H1 (cell line): ENCODE results near the gene HHAT. TPM values are rescaled to one million over a fixed set of nuclear protein-coding genes. Genes with fewer than 3 reads are reported as not detected.

Source experiments
- CTCF ChIA-PET: fragments of 300-600 bp; sonication (Branson Sonifier 250); formaldehyde crosslinking; loops from one replicate; lab custom pipeline; 2021; ENCODE audit not compliant: partially characterized antibody; lab: Charles Lee
- POLR2A ChIA-PET: fragments of 300-600 bp; sonication (Branson Sonifier 250); formaldehyde crosslinking; loops from one replicate; lab custom pipeline; 2021; ENCODE audit warnings: inconsistent platforms; ENCODE audit not compliant: partially characterized antibody; lab: Charles Lee
- DNase-seq, 2 experiments: peaks; one replicate each; pipeline versions ENCODE4 v3.0.0 to v3.0.0-alpha.2; 2010 to 2022; ENCODE audit warnings: low spot score in 2 of 2, low read depth in 1 of 2, mixed read lengths in 1 of 2
- FAIRE-seq: peaks from 2 replicates; lab custom pipeline; 2011; peaks lifted over from hg19 to GRCh38; lab: Jason Lieb, UNC
- H2AFZ ChIP-seq: 2 replicates; pipeline ENCODE4 v1.8.1; 2012; ENCODE audit warnings: low read length, inconsistent platforms
- H2AK5ac ChIP-seq: 2 replicates; pipeline ENCODE4 v1.6.1; 2013; ENCODE audit warnings: low read depth, low read length
- H2BK120ac ChIP-seq: replicated peaks from 2 replicates; pipeline ENCODE3; 2013; ENCODE audit warnings: low read depth, low read length, inconsistent platforms
- H2BK12ac ChIP-seq: 2 replicates; pipeline ENCODE4 v1.6.1; 2013; ENCODE audit warnings: low read depth, low read length
- H2BK15ac ChIP-seq: 2 replicates; pipeline ENCODE4 v1.6.1; 2013; ENCODE audit warnings: low read length
- H2BK20ac ChIP-seq: 2 replicates; pipeline ENCODE4 v1.6.1; 2013; ENCODE audit warnings: low read length
- H2BK5ac ChIP-seq: 2 replicates; pipeline ENCODE4 v1.6.1; 2013; ENCODE audit warnings: low read depth, low read length
- H3K14ac ChIP-seq: 2 replicates; pipeline ENCODE4 v1.6.1; 2013; ENCODE audit warnings: inconsistent platforms; ENCODE audit not compliant: insufficient read length
- H3K18ac ChIP-seq: 2 replicates; pipeline ENCODE4 v1.6.1; 2013; ENCODE audit warnings: low read length; ENCODE audit errors: extremely low read depth
- H3K23ac ChIP-seq: 2 replicates; pipeline ENCODE4 v1.6.1; 2013; ENCODE audit warnings: inconsistent platforms; ENCODE audit not compliant: insufficient read length
- H3K23me2 ChIP-seq: 2 replicates; pipeline ENCODE4 v1.6.1; 2013; ENCODE audit warnings: low read depth, low read length
- H3K27ac ChIP-seq: 2 replicates; pipeline ENCODE4 v1.6.1; 2011; ENCODE audit warnings: low read depth, low read length, inconsistent platforms
- H3K27me3 ChIP-seq, 4 experiments: replicated peaks in 1 of 4; 1 replicate in 1 of 4; 2 replicates in 3 of 4; pipeline versions ENCODE4 v1.6.1 to v1.8.1; 2011 to 2013; ENCODE audit warnings: low read length in 3 of 4, mild to moderate bottlenecking in 3 of 4, inconsistent platforms in 2 of 4, mixed read lengths in 2 of 4, moderate library complexity in 1 of 4; ENCODE audit not compliant: control insufficient read depth in 3 of 4, insufficient read depth in 3 of 4; ENCODE audit errors: extremely low read depth in 1 of 4
- H3K36me3 ChIP-seq, 4 experiments: 2 replicates each; pipeline versions ENCODE4 v1.6.1 to v1.8.1; 2011 to 2013; ENCODE audit warnings: mild to moderate bottlenecking in 4 of 4, low read length in 3 of 4, moderate library complexity in 2 of 4, control low read depth in 1 of 4, inconsistent platforms in 1 of 4; ENCODE audit not compliant: insufficient read depth in 4 of 4, control insufficient read depth in 2 of 4
- H3K4ac ChIP-seq: replicated peaks from 2 replicates; pipeline ENCODE3; 2013; ENCODE audit warnings: low read length, low read depth, mixed read lengths, inconsistent platforms; ENCODE audit not compliant: insufficient read length
- H3K4me1 ChIP-seq, 4 experiments: replicated peaks in 1 of 4; 1 replicate in 1 of 4; 2 replicates in 3 of 4; pipeline versions ENCODE4 v1.6.1 to v1.8.1; 2011 to 2013; ENCODE audit warnings: low read length in 3 of 4, inconsistent platforms in 2 of 4, mixed read lengths in 1 of 4; ENCODE audit not compliant: insufficient read depth in 4 of 4, control insufficient read depth in 3 of 4
- H3K4me2 ChIP-seq, 2 experiments: 2 replicates each; pipeline versions ENCODE4 v1.6.1 to v1.8.1; 2011 to 2013; ENCODE audit warnings: low read depth in 2 of 2, low read length in 2 of 2, control low read depth in 1 of 2, inconsistent platforms in 1 of 2, mild to moderate bottlenecking in 1 of 2; ENCODE audit not compliant: insufficient read depth in 1 of 2
- H3K4me3 ChIP-seq, 4 experiments: fragments of 200-600, 300-600 bp in 1 of 4; sonication (generic), shearing (Covaris generic), sonication (Bioruptor Twin) in 1 of 4; 2 replicates each; pipeline versions ENCODE4 v1.5.1 to v1.8.1; 2011 to 2016; ENCODE audit warnings: low read length in 4 of 4, low read depth in 3 of 4, control low read depth in 2 of 4, inconsistent platforms in 2 of 4, mild to moderate bottlenecking in 2 of 4, mixed read lengths in 1 of 4, moderate library complexity in 1 of 4; ENCODE audit not compliant: insufficient read depth in 2 of 4; ENCODE audit errors: extremely low read depth in 1 of 4
- H3K56ac ChIP-seq: replicated peaks from 2 replicates; pipeline ENCODE3; 2013; ENCODE audit warnings: low read depth, mild to moderate bottlenecking, mixed read lengths, low read length, inconsistent platforms; ENCODE audit not compliant: insufficient read length
- H3K79me1 ChIP-seq: 2 replicates; pipeline ENCODE4 v1.6.1; 2013; ENCODE audit warnings: low read depth, low read length, control low read depth
- H3K79me2 ChIP-seq, 2 experiments: 2 replicates each; pipeline versions ENCODE4 v1.6.1 to v1.8.1; 2012 to 2013; ENCODE audit warnings: low read length in 2 of 2, mild to moderate bottlenecking in 2 of 2, inconsistent platforms in 1 of 2; ENCODE audit not compliant: insufficient read depth in 2 of 2, control insufficient read depth in 1 of 2
- H3K9ac ChIP-seq, 4 experiments: replicated peaks in 1 of 4; 1 replicate in 1 of 4; 2 replicates in 3 of 4; pipeline versions ENCODE4 v1.6.1 to v1.8.1; 2011 to 2013; ENCODE audit warnings: low read depth in 3 of 4, low read length in 3 of 4, control low read depth in 2 of 4, mild to moderate bottlenecking in 2 of 4, moderate library complexity in 2 of 4, inconsistent platforms in 1 of 4; ENCODE audit errors: extremely low read depth in 1 of 4
- H3K9me3 ChIP-seq, 2 experiments: 2 replicates each; pipeline versions ENCODE4 v1.6.1 to v1.8.1; 2012 to 2013; ENCODE audit warnings: mild to moderate bottlenecking in 2 of 2, moderate library complexity in 2 of 2, control low read depth in 1 of 2, inconsistent platforms in 1 of 2, low read depth in 1 of 2, low read length in 1 of 2, mixed read lengths in 1 of 2; ENCODE audit not compliant: insufficient read depth in 2 of 2
- H4K20me1 ChIP-seq, 2 experiments: replicated peaks in 1 of 2; 2 replicates each; pipeline versions ENCODE3 to v1.8.1; 2011 to 2013; ENCODE audit warnings: inconsistent platforms in 2 of 2, low read length in 2 of 2, mild to moderate bottlenecking in 1 of 2; ENCODE audit not compliant: insufficient read depth in 2 of 2, control insufficient read depth in 1 of 2
- H4K5ac ChIP-seq: 2 replicates; pipeline ENCODE4 v1.6.1; 2013; ENCODE audit warnings: low read length, low read depth, mixed read lengths, inconsistent platforms; ENCODE audit not compliant: insufficient read length
- H4K8ac ChIP-seq: 2 replicates; pipeline ENCODE4 v1.8.0; 2013; ENCODE audit warnings: mild to moderate bottlenecking, moderate library complexity, low read length, inconsistent platforms; ENCODE audit not compliant: insufficient read depth; ENCODE audit errors: extremely low read depth
- H4K91ac ChIP-seq: replicated peaks from 2 replicates; pipeline ENCODE3; 2013; ENCODE audit warnings: low read length, mixed read lengths, inconsistent platforms; ENCODE audit not compliant: insufficient read length
- BCL11A ChIP-seq, 2 experiments: IDR thresholded peaks; one replicate each; pipeline ENCODE4 v1.6.1; 2011; ENCODE audit warnings: low read depth in 2 of 2, low read length in 2 of 2, mild to moderate bottlenecking in 2 of 2
- CTBP2 ChIP-seq: IDR thresholded peaks from 2 replicates; pipeline ENCODE4 v1.7.0; 2011; ENCODE audit warnings: borderline replicate concordance, mild to moderate bottlenecking, moderate library complexity, mixed read lengths, low read length; ENCODE audit not compliant: insufficient read depth, insufficient read length
- EP300 ChIP-seq, 2 experiments: IDR thresholded peaks; 1 replicate in 1 of 2; 2 replicates in 1 of 2; pipeline ENCODE4 v1.6.1; 2011 to 2012; ENCODE audit warnings: low read depth in 2 of 2, low read length in 2 of 2, mild to moderate bottlenecking in 2 of 2, borderline replicate concordance in 1 of 2, inconsistent platforms in 1 of 2, moderate library complexity in 1 of 2
- GTF2F1 ChIP-seq: IDR thresholded peaks from 2 replicates; pipeline ENCODE4 v1.6.1; 2012; ENCODE audit warnings: low read depth, low read length, improper control_type of control experiment, borderline replicate concordance
- JUN ChIP-seq: IDR thresholded peaks from 2 replicates; pipeline ENCODE4 v1.6.1; 2011; ENCODE audit warnings: low read depth, mild to moderate bottlenecking, improper control_type of control experiment, low read length
- PHF8 ChIP-seq: fragments of 200-600 bp; sonication (generic); conservative IDR thresholded peaks from 2 replicates; pipeline ENCODE4 v1.7.1; 2012; ENCODE audit warnings: low read depth, mild to moderate bottlenecking, inconsistent platforms, low read length, moderate library complexity
- POLR2A ChIP-seq, 2 experiments: IDR thresholded peaks; 1 replicate in 1 of 2; 2 replicates in 1 of 2; pipeline ENCODE4 v1.6.1; 2011; ENCODE audit warnings: low read depth in 2 of 2, low read length in 2 of 2, mild to moderate bottlenecking in 2 of 2; ENCODE audit errors: control extremely low read depth in 1 of 2
- POLR2AphosphoS5 ChIP-seq: IDR thresholded peaks from 2 replicates; pipeline ENCODE4 v1.6.1; 2011; ENCODE audit warnings: low read depth, low read length
- RNF2 ChIP-seq: fragments of 200-900, 300-1000 bp; sonication (generic); IDR thresholded peaks from 2 replicates; pipeline ENCODE4 v1.7.1; 2016; ENCODE audit warnings: borderline replicate concordance, low read depth, mild to moderate bottlenecking, antibody characterized with exemption, low read length; ENCODE audit not compliant: poor library complexity, severe bottlenecking; ENCODE audit errors: missing control alignments
- WGBS, 2 experiments: shearing (Covaris generic) in 1 of 2; methylation state at CpG; one replicate each; pipeline versions ENCODE4 v1.1.6 to v1.1.7; 2013 to 2015; ENCODE audit warnings: low lambda C conversion rate in 2 of 2, mixed read lengths in 2 of 2, inconsistent platforms in 1 of 2, low coverage in 1 of 2, missing lambda C conversion rate in 1 of 2; ENCODE audit not compliant: insufficient replicate concordance in 2 of 2, insufficient coverage in 1 of 2, insufficient read length in 1 of 2; ENCODE audit errors: extremely low coverage in 1 of 2, missing lambda C conversion rate in 1 of 2; 5-methylcytosine and 5-hydroxymethylcytosine counted together
- polyA plus RNA-seq, 7 experiments: library from polyadenylated mRNA; depleted of rRNA in 3 of 7; stranded (reverse) in 5 of 7; unstranded in 2 of 7; fragments of >200 nt in 5 of 7; fragments of 200-250 nt in 2 of 7; gene quantifications; 1 replicate in 5 of 7; 2 replicates in 1 of 7; 4 replicates in 1 of 7; pipeline versions ENCODE4 v1.2.1 to v1.2.3, GENCODE V29; 2011 to 2013; ENCODE audit warnings: missing spikeins in 2 of 7, mixed read lengths in 2 of 7
- total RNA-seq: library from RNA; stranded (reverse); fragmentation: NEBNext Ultra II Directional; extraction: Animal tissue kit (Norgen Biotek cat#: 25700); gene quantifications from 2 replicates; pipeline ENCODE4 v1.2.1, GENCODE V29; 2021

HHAT gene
- total and polyA plus RNA-seq, 2 of the 8 experiments (the other 6 are each of a cell fraction or from before 2014, with no cell fraction given) = 0.15 to 0.51 TPM

DNA sequence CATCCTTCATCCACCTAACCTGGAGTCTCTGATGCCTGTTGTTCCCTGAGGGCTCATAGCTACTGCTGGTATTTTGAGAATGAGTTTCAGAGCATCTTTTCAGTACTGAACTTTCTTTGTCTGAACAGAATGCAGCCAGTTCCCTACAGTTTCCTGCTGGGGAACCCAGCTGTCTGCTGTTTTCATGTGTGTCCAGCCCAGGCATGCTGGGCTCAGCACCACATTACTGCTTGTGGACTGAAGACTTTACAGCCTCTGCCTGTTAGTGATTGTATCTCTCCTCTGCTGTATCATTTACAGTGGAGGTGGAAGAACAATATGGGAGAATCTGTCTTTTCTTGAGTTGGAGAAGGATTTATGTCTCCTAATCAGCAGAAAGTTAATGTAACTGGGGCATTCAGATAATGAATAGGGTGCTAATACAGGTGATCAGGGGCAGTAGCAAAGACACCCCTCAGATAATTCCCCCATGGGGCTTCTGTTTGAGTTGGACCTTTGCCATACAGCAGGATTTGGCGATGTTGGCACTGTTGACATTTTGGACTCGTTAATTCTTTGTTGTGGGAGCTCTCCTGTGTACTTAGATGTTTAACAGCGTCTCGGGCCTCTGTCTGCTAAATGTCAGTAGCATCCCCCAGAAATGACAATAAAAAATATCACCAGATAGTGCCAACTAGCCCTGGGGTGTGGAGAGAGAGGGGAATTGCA is 207.7 kb downstream of the HHAT start:
- Histone ChIP-seq H3K4me3 (no peak overlapping the region), H3K4me2 (no peak overlapping the region), H2AK5ac (0 out of 2 replicates have a peak overlapping the region, but pooled peaks have one; percentile 13), H2BK120ac (no peak overlapping the region), H3K56ac (no peak overlapping the region), H3K4me1 (peaks cover 0 to 3% (median 1%) of the 10 kb centered on the region in 4 experiments; a peak in 2 of 7 replicates), H3K79me2 (no peaks in the 10 kb centered on the region), H2BK20ac (no peak overlapping the region), H3K27me3 (no peaks in the 10 kb centered on the region), H4K20me1 (no peaks in the 10 kb centered on the region), H3K23ac (no peak overlapping the region), H2BK15ac (no peak overlapping the region), H3K14ac (no peak overlapping the region), H2AFZ (no peak overlapping the region), H3K18ac (no peak overlapping the region), H3K79me1 (no peaks in the 10 kb centered on the region), H4K91ac (no peak overlapping the region), H2BK5ac (no peak overlapping the region), H3K9ac (no peak overlapping the region), H3K36me3 (no peaks in the 10 kb centered on the region), H2BK12ac (peak overlapping the region; percentile 50; the same call in 1 of the 2 replicates), H3K23me2 (no peaks in the 10 kb centered on the region), H4K8ac (no peak overlapping the region), H3K4ac (no peak overlapping the region), H4K5ac (no peak overlapping the region), H3K9me3 (no peaks in the 10 kb centered on the region), H3K27ac (no peak overlapping the region)
- POLR2A ChIA-PET = no interaction called here
- FAIRE-seq (no peak), DNase-seq (no peak)
- WGBS, 2 experiments = 86% methylated on average over 4 of the region's 4 CpGs; no CpG with 5 or more reads in 1 of the 2 experiments
- TF ChIP-seq EP300 (IDR thresholded peaks at IDR 0.05; ENCODE audit: borderline replicate concordance in 1 of 2, low read depth in 2 of 2, low read length in 2 of 2) = no peak
- no peak for TF ChIP-seq PHF8
- TF ChIP-seq GTF2F1 = no peak
- TF ChIP-seq BCL11A (IDR thresholded peaks at IDR 0.05; ENCODE audit: low read depth in 2 of 2, low read length in 2 of 2) = no peak
- no peak for TF ChIP-seq JUN
- no peak for TF ChIP-seq POLR2AphosphoS5
- no peak for TF ChIP-seq RNF2
- no peak for TF ChIP-seq CTBP2
- no peak for TF ChIP-seq POLR2A (IDR thresholded peaks at IDR 0.05; ENCODE audit: control extremely low read depth in 1 of 2, low read depth in 2 of 2, low read length in 2 of 2)
- CTCF ChIA-PET = interaction anchor here (1.0 kb wide), 1 partner anchor 19 kb away, joined by 3 read pairs; no protein-coding TSS in a partner anchor
